HG02642 (cell line): ENCODE data around the gene PAPOLB.
A peak's percentile ranks its signal among the peaks of the same experiment; 100 is the strongest.
"Not testable (repeated sequence)": the region's sequence is repeated elsewhere in the genome, so short reads cannot be mapped to it uniquely, and the experiment has no call there.

Experiments
- ATAC-seq: cut with Tn5 transposase; IDR thresholded peaks from one replicate; pipeline ENCODE4 v1.9.1; 2021; ENCODE audit warnings: mild to moderate bottlenecking; ENCODE audit not compliant: unreplicated experiment, poor library complexity

Gene PAPOLB

GRCh38 chr7:4861673-4862072 lies at the start of gene PAPOLB:
Gene PAPOLB, minus strand, starts transcription at chr7:4862030. Its CDS starts 220 bp downstream, at chr7:4861810.
- no peak for ATAC-seq

- no peak for ATAC-seq
Measured at GRCh38 chr7:4911111-4911828, 49.4 kb upstream of the PAPOLB start.

GRCh38 chr7:4906682-4907081 lies 44.9 kb upstream of the PAPOLB start:
- ATAC-seq = no peak

- no peak for ATAC-seq
Measured at GRCh38 chr7:4905171-4905570, 43.3 kb upstream of the PAPOLB start.

GRCh38 chr7:4904346-4904745 lies 42.5 kb upstream of the PAPOLB start:
- no peak for ATAC-seq

- no peak for ATAC-seq
Measured at GRCh38 chr7:4895766-4896165, 33.9 kb upstream of the PAPOLB start.

GRCh38 chr7:4894482-4894881 lies 32.7 kb upstream of the PAPOLB start:
- ATAC-seq = no peak

- ATAC-seq = no peak
Measured at GRCh38 chr7:4893929-4894475, 32.2 kb upstream of the PAPOLB start.

- not testable (repeated sequence) for ATAC-seq
Measured at GRCh38 chr7:4893188-4893587, 31.4 kb upstream of the PAPOLB start.

GRCh38 chr7:4891522-4891921 lies 29.7 kb upstream of the PAPOLB start:
- ATAC-seq = not testable (repeated sequence)

GRCh38 chr7:4889682-4890081 lies 27.9 kb upstream of the PAPOLB start:
- ATAC-seq = no peak

GRCh38 chr7:4888161-4888560 lies 26.3 kb upstream of the PAPOLB start:
- ATAC-seq = no peak

GRCh38 chr7:4886671-4887070 lies 24.8 kb upstream of the PAPOLB start:
- no peak for ATAC-seq

GRCh38 chr7:4885317-4885807 lies 23.5 kb upstream of the PAPOLB start:
- ATAC-seq = no peak

GRCh38 chr7:4884164-4884563 lies 22.3 kb upstream of the PAPOLB start:
- ATAC-seq = no peak

GRCh38 chr7:4883372-4884144 lies 21.7 kb upstream of the PAPOLB start, which contains the start of gene RADIL:
Gene RADIL, minus strand, starts transcription at chr7:4883716. Its CDS starts 5,577 bp downstream, at chr7:4878139.
- ATAC-seq = peak; percentile 73

GRCh38 chr7:4883033-4883371 lies 21.2 kb upstream of the PAPOLB start:
- no peak for ATAC-seq

GRCh38 chr7:4882169-4883032 lies 20.6 kb upstream of the PAPOLB start:
- no peak for ATAC-seq

GRCh38 chr7:4880218-4880617 lies 18.4 kb upstream of the PAPOLB start:
- no peak for ATAC-seq

GRCh38 chr7:4879396-4880081 lies 17.7 kb upstream of the PAPOLB start:
- no peak for ATAC-seq
